GM12874 (cell line): ENCODE data around the gene USP34.

Experiments used
- TF ChIP-seq, protein P1 (sequence below): IDR thresholded peaks from 2 replicates; pipeline ENCODE4 v1.5.1; 2011; ENCODE audit warnings: low read depth, mild to moderate bottlenecking, control low read depth, low read length, moderate library complexity; ENCODE audit not compliant: insufficient read depth

Gene USP34

DNA sequence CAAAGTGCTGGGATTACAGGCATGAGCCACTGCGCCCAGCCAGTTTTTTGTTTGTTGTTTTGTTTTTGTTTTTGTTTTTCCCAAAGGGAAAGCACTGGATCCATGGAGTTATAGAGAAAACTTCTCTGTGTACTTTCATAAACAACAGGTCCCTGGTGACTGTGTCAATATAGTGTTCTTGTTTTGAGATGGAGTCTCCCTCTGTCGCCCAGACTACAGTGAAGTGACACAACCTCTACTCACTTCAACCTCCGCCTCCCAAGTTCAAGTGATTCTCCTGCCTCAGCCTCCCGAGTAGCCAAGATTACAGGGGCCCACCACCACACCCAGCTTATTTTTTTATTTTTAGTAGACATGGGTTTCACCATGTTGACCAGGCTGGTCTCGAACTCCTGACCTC lies 16.5 kb downstream of the USP34 start:
- TF ChIP-seq, protein P1, sequence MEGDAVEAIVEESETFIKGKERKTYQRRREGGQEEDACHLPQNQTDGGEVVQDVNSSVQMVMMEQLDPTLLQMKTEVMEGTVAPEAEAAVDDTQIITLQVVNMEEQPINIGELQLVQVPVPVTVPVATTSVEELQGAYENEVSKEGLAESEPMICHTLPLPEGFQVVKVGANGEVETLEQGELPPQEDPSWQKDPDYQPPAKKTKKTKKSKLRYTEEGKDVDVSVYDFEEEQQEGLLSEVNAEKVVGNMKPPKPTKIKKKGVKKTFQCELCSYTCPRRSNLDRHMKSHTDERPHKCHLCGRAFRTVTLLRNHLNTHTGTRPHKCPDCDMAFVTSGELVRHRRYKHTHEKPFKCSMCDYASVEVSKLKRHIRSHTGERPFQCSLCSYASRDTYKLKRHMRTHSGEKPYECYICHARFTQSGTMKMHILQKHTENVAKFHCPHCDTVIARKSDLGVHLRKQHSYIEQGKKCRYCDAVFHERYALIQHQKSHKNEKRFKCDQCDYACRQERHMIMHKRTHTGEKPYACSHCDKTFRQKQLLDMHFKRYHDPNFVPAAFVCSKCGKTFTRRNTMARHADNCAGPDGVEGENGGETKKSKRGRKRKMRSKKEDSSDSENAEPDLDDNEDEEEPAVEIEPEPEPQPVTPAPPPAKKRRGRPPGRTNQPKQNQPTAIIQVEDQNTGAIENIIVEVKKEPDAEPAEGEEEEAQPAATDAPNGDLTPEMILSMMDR = no peak

DNA sequence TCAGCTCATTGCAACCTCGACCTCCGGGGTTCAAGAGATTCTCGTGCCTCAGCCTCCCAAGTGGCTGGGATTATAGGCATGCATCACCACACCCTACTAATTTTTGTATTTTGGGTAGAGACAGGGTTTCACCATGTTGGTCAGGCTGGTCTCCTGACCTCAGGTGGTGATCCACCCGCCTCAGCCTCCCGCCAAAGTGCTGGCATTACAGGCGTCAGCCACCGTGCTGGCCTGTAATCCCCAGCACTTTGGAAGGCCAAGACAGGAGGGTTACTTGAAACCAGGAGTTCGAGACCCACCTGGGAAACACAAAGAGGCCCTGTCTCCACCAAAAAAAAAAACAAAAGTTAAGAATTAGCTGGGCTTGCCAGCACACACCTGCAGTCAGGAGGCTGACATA lies 18.5 kb downstream of the USP34 start:
- TF ChIP-seq, protein P1 = no peak

DNA sequence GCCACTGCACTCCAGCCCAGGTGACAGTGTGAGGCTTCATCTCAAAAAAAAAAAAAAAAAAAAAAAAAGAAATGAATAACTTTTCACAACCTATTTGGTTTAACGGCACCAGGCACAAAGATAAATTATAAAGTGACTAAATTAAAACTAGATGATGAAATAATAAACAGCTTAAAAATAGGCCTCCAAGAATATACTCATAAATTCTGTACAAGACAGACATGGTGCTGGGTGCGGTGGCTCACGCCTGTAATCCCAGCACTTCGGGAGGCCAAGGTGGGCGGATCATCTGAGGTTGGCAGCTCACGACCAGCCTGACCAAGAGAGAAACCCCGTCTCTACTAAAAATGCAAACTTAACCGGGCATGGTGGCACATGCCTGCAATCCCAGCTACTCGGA lies 19.7 kb downstream of the USP34 start:
- TF ChIP-seq, protein P1 = no peak

DNA sequence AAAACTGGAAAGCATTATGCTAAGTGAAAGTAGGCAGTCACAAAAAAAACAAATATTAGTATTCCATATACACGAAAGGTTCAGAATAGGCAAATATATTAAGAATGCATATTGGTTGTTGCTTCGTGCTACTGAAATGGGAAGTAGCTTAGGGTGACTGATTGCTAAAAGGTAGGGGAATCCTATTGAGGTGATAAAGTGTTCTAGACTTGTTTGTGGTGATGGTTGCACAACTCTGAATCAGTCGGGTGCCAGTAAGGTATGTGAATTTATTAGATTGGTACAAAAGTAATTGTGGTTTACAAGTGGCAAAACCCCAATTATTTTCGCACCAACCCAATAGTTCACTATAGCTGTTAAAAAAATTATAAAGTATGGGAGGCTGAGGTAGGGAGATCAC lies 20.7 kb downstream of the USP34 start:
- TF ChIP-seq, protein P1 = no peak

DNA sequence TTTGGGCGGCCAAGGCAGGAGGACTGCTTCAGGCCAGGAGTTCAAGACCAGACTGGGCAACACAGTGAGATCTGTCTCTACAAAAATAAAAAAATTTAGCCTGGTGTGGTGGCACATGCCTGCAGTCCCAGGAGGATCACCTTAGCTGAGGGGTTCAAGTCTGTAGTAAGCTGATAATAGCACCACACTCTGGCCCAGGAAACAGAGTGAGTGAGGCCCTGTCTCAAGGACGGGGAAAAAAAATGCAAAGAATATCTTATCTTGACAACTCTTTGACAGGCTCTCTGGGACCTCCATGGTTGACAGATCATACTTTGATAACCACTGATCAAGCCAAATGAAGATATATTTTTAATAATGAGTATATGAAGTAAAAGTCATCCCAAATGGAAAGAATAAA lies 22.7 kb downstream of the USP34 start:
- TF ChIP-seq, protein P1 = no peak

DNA sequence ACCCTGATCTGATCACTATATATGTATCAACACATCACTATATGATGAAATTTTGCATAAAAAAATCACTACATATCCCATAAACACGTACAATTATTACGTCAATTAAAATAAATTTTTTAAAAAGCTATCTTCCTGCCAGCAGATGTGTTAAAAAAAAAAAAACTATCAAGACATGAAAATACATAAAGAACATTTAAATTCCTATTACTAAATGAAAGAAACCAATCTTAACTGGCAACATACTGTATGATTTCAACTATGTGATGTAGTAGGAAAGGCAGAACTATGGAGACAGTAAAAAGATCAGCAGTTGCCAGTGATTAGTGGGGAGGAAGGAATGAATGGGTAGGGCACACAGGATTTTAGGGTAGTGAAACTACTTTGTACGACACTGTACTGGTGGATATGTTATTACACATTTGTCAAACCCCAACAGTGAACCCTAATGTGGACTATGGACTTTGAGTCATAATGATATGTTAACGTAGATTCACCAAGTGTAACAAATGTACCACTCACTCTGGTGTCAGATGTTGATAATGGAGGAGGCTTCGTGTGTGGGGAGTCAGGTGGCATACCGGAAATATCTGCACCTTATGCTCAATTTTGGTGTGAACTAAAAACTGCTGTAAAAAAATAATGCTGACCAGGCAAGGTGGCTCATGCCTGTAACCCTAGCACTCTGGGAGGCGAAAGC lies 27.4 kb downstream of the USP34 start:
- TF ChIP-seq, protein P1 = no peak

DNA sequence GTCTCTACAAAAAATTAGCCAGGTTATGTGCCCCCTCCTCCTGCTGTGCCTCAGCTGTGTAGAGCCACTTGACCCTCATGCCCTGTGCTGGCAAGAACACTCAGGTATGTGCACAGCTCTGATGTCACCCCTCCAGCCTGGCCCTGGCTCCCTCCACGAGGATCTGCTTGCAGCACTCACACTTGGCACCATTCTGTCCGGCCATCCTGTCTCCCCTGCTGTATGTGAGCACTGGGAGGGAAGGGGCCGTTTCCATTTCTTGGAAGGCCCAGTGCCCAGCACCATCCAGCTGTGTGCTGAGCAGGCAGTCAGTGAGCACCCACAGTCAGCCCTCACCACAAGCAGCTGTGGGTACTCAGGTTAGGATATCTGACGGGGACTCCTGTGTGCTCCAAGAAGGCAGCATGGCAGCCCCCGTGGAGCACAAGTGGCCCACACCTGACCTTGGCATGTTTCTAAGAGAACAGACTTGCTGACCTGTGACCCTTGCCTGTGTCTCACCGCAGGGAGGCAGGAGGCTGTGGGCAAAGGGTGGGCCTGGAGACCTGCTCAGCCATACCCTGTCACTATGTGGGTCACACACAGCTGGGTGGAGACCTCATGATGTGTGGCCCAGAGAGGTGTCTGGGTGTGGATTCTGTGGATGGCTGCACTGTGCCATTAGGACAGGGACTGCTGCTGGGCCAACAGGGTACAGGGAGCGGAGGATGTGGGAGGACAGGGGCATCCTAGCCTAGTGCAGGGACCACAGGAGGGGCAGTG lies 31.5 kb downstream of the USP34 start:
- TF ChIP-seq, protein P1 = no peak
